Activated naive CD8-positive, alpha-beta T cell treated with anti-CD3 and anti-CD28 coated beads, Interleukin-2, amount 10 ng/mL, durations not matched to agents 7 days and 5 days (primary cell): ENCODE results near the gene RPL22. TPM values are rescaled to one million over a fixed set of nuclear protein-coding genes. Genes with fewer than 3 reads are reported as not detected.

Source experiments
- ATAC-seq: fragments of 150-1000 bp; cut with Tn5 transposase; one replicate; pipeline ENCODE4 v1.10.0; 2021; ENCODE audit warnings: low read depth, moderate library complexity
- POLR2A ChIA-PET: fragments of 350-600 bp; sonication (Branson Sonifier 250); formaldehyde crosslinking; loops from one replicate; lab custom pipeline; 2021; ENCODE audit warnings: antibody characterized with exemption; lab: Charles Lee
- DNase-seq: peaks from one replicate; pipeline ENCODE4 v3.0.0; 2021
- H3K27ac Mint-ChIP-seq: one replicate; pipeline ENCODE4 v1.8.0; 2022; ENCODE audit warnings: mild to moderate bottlenecking, mixed read lengths
- H3K27me3 Mint-ChIP-seq: one replicate; pipeline ENCODE4 v1.8.0; 2022; ENCODE audit warnings: mild to moderate bottlenecking, moderate library complexity, mixed read lengths
- H3K36me3 Mint-ChIP-seq: one replicate; pipeline ENCODE4 v1.8.0; 2021; ENCODE audit warnings: mild to moderate bottlenecking, mixed read lengths
- H3K4me1 Mint-ChIP-seq: one replicate; pipeline ENCODE4 v1.8.0; 2021; ENCODE audit warnings: mixed read lengths
- H3K4me3 Mint-ChIP-seq: one replicate; pipeline ENCODE4 v1.8.0; 2022; ENCODE audit warnings: mild to moderate bottlenecking, moderate library complexity, mixed read lengths
- H3K9me3 Mint-ChIP-seq: one replicate; pipeline ENCODE4 v1.8.0; 2021; ENCODE audit warnings: mixed read lengths
- total RNA-seq, 2 experiments: library from RNA; stranded (reverse); gene quantifications; one replicate each; pipeline ENCODE4 v1.2.3, GENCODE V29; 2021

The RPL22 gene
- total RNA-seq, 2 experiments from 2014 or later = 309 to 343 TPM

DNA sequence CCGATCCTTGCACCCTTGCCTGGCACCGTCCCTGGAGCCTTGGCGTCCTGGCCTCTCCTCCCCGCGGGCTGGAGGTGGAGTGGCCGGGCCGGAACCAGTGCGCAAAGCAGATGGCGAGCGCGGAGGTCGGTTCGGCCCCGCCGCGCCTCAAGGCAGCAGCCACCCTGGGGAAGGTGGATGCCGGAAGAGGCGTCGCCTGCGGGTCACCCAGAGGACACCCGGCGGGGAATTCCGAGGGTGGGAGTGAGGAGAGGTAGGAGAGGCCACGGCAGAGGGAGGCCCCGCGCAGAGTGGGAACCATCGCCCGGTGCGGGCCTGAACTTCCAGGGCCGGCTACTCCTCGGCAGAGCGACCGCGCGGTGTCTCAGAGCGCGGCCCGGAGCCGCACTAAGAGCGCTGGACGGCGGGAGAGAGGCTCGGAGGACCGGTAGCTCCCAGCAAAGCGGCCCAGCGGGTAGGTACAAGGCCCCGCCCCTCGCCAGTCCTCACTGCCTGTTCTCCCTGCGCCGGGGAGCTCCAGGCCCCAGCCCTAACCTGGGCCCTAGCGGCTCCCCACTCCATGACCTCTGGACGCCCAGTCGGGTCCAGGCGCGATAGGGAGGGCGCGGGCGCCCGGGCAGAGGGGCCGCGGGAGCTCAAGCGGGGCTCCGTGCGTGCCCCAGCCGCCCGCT is 6.6 kb upstream of the RPL22 start, which contains the start of gene RNF207:
Gene RNF207, plus strand, starts transcription at position 271 of the 671 bp plus-strand sequence. CDS start 417 bp downstream, outside the sequence.
- POLR2A ChIA-PET = interaction anchor here (0.6 to 1.1 kb wide), 2 partner anchors 27 to 30 kb away, joined by 3 read pairs; partner anchors contain the start of gene ICMT
- peak within 1 kb of the TSS; percentile 72 for H3K4me3 Mint-ChIP-seq

DNA sequence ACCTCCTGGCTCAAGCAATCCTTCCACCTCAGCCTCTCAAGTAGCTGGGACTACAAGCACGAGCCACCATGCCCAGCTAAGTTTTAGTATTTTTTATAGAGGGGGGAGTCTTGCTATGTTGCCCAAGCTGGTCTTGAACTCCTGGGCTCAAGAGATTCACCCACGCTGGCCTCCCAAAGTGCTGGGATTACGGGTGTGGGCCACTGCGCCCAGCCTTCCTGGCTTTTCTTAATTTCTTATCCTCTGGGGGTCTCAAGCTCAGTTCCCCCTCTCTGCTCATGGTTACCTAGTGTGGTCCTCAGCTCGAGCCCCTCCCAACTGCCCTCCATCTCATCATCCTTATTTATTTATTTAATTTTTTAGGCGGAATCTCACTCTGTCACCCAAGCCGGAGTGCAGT is 2.9 kb upstream of the RPL22 start:
- peaks cover 29% of the 10 kb centered on the region for H3K4me1 Mint-ChIP-seq
- H3K9me3 Mint-ChIP-seq = no peaks in the 10 kb centered on the region
- H3K36me3 Mint-ChIP-seq = peaks cover 6% of the 10 kb centered on the region
- no peak overlapping the region for H3K4me3 Mint-ChIP-seq
- H3K27ac Mint-ChIP-seq = no peak overlapping the region
- POLR2A ChIA-PET = interaction anchor here (0.7 kb wide), 1 partner anchor 78 kb away, joined by 6 read pairs; no protein-coding TSS in a partner anchor
- H3K27me3 Mint-ChIP-seq = peaks cover 7% of the 10 kb centered on the region
- ATAC-seq = no peak
- DNase-seq = no peak

More for the DNA sequence above, 6.6 kb upstream of the RPL22 start, which contains the start of gene RNF207:
- Mint-ChIP-seq H3K36me3 (no peaks in the 10 kb centered on the region), H3K4me1 (peaks cover 6% of the 10 kb centered on the region), H3K27ac (no peak within 1 kb of the TSS), H3K9me3 (no peaks in the 10 kb centered on the region), H3K27me3 (peaks cover 24% of the 10 kb centered on the region)
- DNase-seq (peak; percentile 66), ATAC-seq (peak; percentile 65)

GRCh38 chr1:6200188-6200809 is 904 bp upstream of the RPL22 start:
- peaks cover 33% of the 10 kb centered on the region for H3K4me1 Mint-ChIP-seq
- ATAC-seq = no peak
- H3K4me3 Mint-ChIP-seq = peak overlapping the region; percentile 94
- peak overlapping the region; percentile 87 for H3K27ac Mint-ChIP-seq
- no peaks in the 10 kb centered on the region for H3K27me3 Mint-ChIP-seq
- DNase-seq = no peak
- no peaks in the 10 kb centered on the region for H3K9me3 Mint-ChIP-seq
- H3K36me3 Mint-ChIP-seq = peaks cover 12% of the 10 kb centered on the region
- POLR2A ChIA-PET = interaction anchor here (0.6 to 1.5 kb wide), 2 partner anchors 36 to 206 kb away, joined by 3 to 4 read pairs; partner anchors contain the start of gene ICMT

DNA sequence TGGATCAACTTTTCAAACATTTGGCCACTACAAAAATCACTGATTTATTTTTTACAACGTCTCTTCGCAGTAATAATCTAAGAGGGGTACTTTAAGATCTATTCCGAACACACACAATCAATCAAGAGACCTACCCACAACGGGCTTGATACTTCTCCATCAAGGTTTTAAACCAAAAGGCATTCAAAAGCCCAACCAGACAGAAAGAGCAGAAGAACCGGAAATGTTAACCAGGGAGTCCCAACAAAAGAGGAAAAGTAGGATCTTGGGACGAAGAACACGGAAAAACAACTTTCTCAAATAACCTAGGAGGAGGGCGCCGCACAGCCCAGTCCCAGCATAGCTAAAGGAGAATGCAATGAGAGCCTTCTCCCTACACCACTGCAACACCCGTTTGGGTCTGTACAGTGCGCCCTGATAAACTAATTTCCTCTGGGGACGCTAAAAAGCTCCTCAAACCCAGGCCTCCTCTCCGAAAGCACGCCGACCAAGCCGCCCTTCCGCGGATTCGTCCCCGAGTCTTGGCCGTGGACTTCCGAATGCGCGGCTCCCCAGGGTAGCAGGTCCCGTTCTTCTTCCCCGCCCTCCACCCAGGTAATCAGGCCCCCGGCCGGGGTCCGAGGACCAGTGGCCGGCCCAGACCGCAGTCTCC is 623 bp downstream of the RPL22 start:
- ATAC-seq (peak; percentile 30), DNase-seq (no peak)
- Mint-ChIP-seq H3K4me1 (peaks cover 32% of the 10 kb centered on the region), H3K27ac (peak overlapping the region; percentile 87), H3K27me3 (no peaks in the 10 kb centered on the region), H3K4me3 (peak overlapping the region; percentile 94), H3K9me3 (no peaks in the 10 kb centered on the region), H3K36me3 (peaks cover 12% of the 10 kb centered on the region)
- POLR2A ChIA-PET = interaction anchor here (0.9 to 1.5 kb wide), 4 partner anchors 37 to 224 kb away, joined by 3 to 4 read pairs (median 3); partner anchors contain the start of gene ICMT

DNA sequence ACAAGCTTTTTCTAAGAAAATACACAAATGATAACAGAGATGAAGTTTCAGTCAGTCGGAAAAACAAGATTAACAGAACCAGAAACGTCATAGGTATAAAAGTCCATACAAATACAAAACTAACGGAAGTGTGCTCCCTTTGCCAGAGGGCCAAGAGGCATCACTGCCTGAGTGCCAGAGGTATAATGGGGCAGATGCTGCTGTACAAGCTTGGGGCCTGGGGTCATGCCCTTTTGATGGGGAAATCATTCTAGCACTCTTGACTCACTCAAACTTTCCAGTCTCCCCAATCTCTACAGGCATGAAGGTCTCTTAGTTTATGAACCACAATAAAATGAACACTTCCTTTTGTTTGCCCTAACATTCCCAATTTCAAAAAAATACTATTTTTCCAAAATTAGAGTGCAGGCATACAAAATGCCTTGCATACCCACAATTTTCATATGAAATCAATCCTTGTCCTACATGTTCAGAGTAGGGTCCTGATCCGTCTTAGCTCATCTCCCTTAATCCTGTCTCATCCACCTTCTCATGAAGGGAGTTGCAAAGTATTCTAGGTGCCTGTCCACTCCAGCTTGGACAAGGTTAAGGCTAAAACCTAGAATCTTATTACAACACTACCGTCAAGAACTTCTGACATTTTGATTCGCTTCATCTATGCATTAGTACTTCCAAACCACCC is 1.5 kb downstream of the RPL22 start:
- no peaks in the 10 kb centered on the region for H3K9me3 Mint-ChIP-seq
- POLR2A ChIA-PET = no interaction called here
- ATAC-seq (no peak), DNase-seq (no peak)
- no peaks in the 10 kb centered on the region for H3K27me3 Mint-ChIP-seq
- H3K27ac Mint-ChIP-seq = peak overlapping the region; percentile 87
- H3K4me1 Mint-ChIP-seq = peaks cover 34% of the 10 kb centered on the region
- H3K4me3 Mint-ChIP-seq = peak overlapping the region; percentile 94
- peaks cover 15% of the 10 kb centered on the region for H3K36me3 Mint-ChIP-seq

DNA sequence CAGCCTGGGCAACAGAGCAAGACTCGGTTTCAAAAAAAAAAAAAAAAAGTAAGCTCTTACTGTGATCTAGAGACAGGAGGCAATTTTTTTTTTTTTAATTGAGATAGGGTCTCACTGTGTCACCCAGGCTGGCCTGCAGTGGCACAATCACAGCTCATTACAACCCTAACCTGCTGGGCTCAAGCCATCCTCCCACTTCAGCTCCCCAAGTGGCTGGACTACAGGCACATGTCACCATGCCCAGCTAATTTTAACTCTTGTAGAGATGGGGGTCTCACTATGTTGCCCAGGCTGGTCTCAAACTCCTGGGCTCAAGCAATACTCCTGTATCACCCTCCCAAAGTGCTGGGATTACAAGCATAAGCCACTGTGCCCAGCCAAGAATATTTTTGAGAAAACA is 7.4 kb downstream of the RPL22 start:
- Mint-ChIP-seq H3K4me3 (no peak overlapping the region), H3K9me3 (no peaks in the 10 kb centered on the region), H3K27ac (no peak overlapping the region), H3K27me3 (no peaks in the 10 kb centered on the region), H3K4me1 (peaks cover 16% of the 10 kb centered on the region), H3K36me3 (peaks cover 27% of the 10 kb centered on the region)
- POLR2A ChIA-PET = no interaction called here
- DNase-seq (no peak), ATAC-seq (no peak)

DNA sequence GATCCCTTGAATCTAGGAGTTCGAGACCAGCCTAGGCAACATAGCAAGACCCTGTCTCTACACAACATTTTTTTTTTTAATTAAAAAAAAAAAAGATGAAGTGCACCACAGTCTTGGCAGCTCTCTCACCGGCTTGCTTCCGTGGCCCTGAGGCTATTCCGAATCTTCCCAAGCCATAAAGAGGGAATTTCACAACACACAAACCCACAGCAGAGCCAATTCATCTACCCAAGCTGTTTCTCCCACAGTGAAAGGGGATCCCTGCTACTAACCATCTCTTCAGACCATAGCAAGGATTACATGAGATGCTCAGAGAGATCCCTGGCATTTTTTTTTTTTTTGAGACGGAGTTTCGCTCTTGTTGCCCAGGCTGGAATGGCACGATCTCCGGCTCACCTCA is 10.9 kb downstream of the RPL22 start:
- DNase-seq (no peak), ATAC-seq (no peak)
- POLR2A ChIA-PET = no interaction called here
- Mint-ChIP-seq H3K27ac (no peak overlapping the region), H3K36me3 (peaks cover 30% of the 10 kb centered on the region), H3K27me3 (no peaks in the 10 kb centered on the region), H3K4me3 (no peak overlapping the region), H3K9me3 (no peaks in the 10 kb centered on the region), H3K4me1 (peaks cover 21% of the 10 kb centered on the region)

DNA sequence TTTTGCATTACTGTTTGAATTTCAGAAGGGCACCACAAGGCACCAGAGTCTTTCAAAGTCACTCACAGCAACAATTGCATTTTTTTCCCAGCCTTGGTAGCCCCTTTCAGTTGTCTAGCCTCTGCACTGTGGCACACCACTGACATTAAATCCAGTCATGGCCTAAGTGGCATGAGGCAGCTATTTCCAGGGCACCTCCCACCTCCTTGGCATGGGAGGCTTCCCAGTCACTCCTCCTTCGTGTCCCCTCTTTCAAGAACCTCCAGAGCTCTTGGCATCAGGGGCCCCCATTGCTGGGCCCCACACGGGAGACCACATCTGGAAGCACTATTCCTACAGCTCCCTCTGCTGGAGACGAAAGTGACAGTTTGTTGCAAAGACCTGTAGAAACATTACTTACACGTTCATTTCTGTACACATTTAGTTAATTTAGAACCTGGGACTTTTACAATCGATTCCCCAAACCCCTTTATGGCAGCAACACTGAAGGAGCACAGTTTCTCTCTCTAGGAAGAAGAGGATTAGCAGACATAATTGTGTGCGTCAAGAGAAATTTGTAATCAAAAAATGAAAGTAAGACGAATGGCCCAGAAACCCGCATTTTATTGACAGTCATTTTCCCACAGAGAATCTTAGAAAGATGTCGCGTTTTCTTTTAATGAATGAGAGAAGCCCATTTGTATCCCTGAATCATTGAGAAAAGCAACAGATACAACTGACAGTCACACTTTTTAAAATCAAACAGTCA is 13.6 kb downstream of the RPL22 start:
- Mint-ChIP-seq H3K36me3 (peaks cover 25% of the 10 kb centered on the region), H3K27ac (no peak overlapping the region), H3K4me3 (no peak overlapping the region), H3K27me3 (peaks cover 15% of the 10 kb centered on the region), H3K9me3 (no peaks in the 10 kb centered on the region), H3K4me1 (peaks cover 25% of the 10 kb centered on the region)
- no peak for ATAC-seq
- no peak for DNase-seq
- POLR2A ChIA-PET = interaction anchor here (0.9 kb wide), 1 partner anchor 50 kb away, joined by 3 read pairs; the partner anchor contains the start of gene ICMT

DNA sequence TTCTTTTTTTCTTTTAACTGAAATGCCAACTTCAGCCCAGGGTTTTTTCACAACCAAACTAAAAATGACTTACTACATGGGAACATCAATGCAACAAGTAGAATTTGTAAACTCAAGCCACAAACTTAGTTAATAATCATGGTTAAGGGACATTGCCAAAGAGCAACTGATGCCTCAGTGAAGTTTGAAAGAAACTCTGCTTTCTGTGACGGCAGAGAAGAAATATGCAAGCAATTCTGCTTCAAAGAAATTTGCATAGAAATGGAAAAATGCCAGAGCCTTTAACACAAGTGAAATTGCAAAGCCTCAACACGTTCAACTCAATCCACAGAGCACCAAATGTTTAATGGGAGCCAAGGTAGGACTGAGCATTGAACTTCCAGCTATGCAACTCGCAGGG is 14.2 kb downstream of the RPL22 start:
- Mint-ChIP-seq H3K36me3 (peaks cover 23% of the 10 kb centered on the region), H3K27me3 (peaks cover 18% of the 10 kb centered on the region), H3K27ac (no peak overlapping the region), H3K9me3 (no peaks in the 10 kb centered on the region), H3K4me3 (no peak overlapping the region), H3K4me1 (peaks cover 25% of the 10 kb centered on the region)
- ATAC-seq = no peak
- DNase-seq = no peak
- POLR2A ChIA-PET = interaction anchor here (0.9 kb wide), 1 partner anchor 51 kb away, joined by 3 read pairs; the partner anchor contains the start of gene ICMT

DNA sequence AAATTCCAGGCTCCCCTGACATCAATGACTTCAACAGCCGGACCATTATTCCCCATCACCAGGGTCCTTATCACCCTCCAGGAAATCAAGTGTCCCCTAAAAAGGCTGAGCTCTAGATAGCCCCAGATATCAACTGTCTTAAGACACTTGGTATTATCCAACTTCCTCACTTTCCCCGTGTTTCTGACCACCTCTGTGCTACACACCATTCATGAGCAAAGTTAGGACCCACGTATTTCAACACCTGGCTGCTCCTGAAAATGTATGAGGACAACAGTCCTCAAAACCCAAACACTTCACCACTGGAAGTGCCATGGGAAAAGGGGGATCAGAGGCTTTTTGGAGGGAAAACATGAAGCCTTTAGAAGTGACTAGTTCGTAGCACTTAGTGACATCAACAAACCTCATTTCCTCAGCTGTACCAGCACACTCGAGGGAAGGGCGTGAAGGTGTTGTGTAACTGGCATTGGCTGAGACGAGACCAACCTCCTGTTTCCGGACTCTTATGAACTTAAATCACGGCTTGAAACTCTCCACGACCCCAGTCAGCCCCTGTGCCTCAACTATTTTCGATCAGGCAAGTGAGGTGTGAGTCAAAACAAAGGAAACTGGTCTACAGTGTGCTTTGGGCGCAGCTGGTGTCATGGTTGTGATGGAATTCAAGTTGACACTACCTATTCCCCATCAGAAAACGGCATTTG is 15.2 kb downstream of the RPL22 start:
- Mint-ChIP-seq H3K27ac (no peak overlapping the region), H3K4me3 (no peak overlapping the region), H3K27me3 (peaks cover 18% of the 10 kb centered on the region), H3K4me1 (peaks cover 22% of the 10 kb centered on the region), H3K36me3 (peaks cover 19% of the 10 kb centered on the region), H3K9me3 (no peaks in the 10 kb centered on the region)
- POLR2A ChIA-PET = no interaction called here
- DNase-seq (no peak), ATAC-seq (no peak)

DNA sequence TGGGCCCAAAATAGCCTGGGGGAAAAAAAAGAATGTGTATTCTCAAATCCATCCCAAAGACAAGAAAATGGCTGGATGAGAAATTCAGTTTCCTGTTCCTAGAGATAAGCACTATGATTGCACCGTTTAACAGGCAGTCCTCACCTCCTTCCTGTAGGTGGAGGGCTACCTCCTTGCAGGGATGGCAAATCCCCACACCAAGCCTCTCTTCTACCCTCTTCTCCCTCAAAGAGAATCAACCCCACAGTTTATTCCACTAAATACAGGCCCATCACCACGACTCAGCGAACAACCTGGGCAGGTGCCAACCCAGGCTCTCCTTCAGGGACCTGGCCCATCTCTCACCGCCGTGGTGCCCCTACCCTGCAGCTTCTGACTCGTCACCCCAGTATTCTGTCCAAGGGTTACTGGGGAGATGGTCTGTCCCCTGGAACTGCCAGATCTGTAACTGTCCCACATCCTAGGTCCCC is 15.8 kb downstream of the RPL22 start:
- Mint-ChIP-seq H3K27ac (no peak overlapping the region), H3K27me3 (peaks cover 18% of the 10 kb centered on the region), H3K9me3 (no peaks in the 10 kb centered on the region), H3K4me1 (peaks cover 19% of the 10 kb centered on the region), H3K36me3 (peaks cover 13% of the 10 kb centered on the region), H3K4me3 (no peak overlapping the region)
- ATAC-seq (no peak), DNase-seq (no peak)
- POLR2A ChIA-PET = interaction anchor here (0.7 kb wide), 1 partner anchor 490 kb away, joined by 4 read pairs; no protein-coding TSS in a partner anchor

DNA sequence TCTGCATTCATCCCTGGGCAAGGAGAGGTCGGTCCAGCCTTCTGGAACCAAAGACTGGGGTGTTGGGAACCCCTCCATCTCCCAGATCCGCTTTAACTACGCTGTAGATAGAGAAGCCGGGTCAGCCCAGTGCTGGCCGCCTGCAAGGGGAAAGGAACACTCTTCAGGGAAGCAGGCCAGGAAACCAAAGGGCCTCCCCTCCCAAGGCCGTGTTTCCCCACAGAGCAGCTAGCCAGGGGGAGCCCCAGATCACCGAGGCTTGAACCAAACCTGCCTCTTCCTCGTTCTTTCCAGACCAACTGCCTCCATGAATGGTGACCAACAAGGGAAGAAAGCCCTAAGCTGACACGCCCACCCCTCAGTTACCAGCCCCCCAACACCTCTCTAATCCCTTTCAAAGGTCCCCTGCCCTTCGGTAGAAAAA is 18.0 kb downstream of the RPL22 start:
- H3K27me3 Mint-ChIP-seq = peaks cover 18% of the 10 kb centered on the region
- H3K4me3 Mint-ChIP-seq = no peak overlapping the region

More for the DNA sequence above, 18.0 kb downstream of the RPL22 start:
- DNase-seq = no peak
- Mint-ChIP-seq H3K36me3 (peaks cover 12% of the 10 kb centered on the region), H3K4me1 (peaks cover 17% of the 10 kb centered on the region), H3K27ac (no peak overlapping the region), H3K9me3 (no peaks in the 10 kb centered on the region)
- POLR2A ChIA-PET = no interaction called here
- no peak for ATAC-seq
